Thyroid gland (tissue), 4 donors: ENCODE measurements around the gene SMLR1. TPM values are rescaled to one million over a fixed set of nuclear protein-coding genes. Genes with fewer than 3 reads are reported as not detected.

Experiments used
- DNase-seq, 2 donors: peaks; one replicate each; pipeline ENCODE4 v3.0.0-alpha.2; 2019
- H3K27ac ChIP-seq, 3 donors: fragments of 200-600 bp; sonication (generic); 1 replicate in 2 of 3; 2 replicates in 1 of 3; pipeline ENCODE4 v1.5.1; 2016 to 2019; ENCODE audit warnings: mild to moderate bottlenecking in 1 of 3, moderate library complexity in 1 of 3
- H3K27me3 ChIP-seq: fragments of 200-600 bp; sonication (generic); one replicate; pipeline ENCODE4 v1.5.1; 2019
- H3K36me3 ChIP-seq, 2 donors: fragments of 200-600 bp; sonication (generic); one replicate each; pipeline ENCODE4 v1.5.1; 2016 to 2019
- H3K4me1 ChIP-seq, 2 donors: fragments of 200-600 bp; sonication (generic); one replicate each; pipeline ENCODE4 v1.5.1; 2017 to 2019
- H3K4me3 ChIP-seq, 3 donors: fragments of 200-600 bp; sonication (generic); replicated peaks in 1 of 3; 1 replicate in 2 of 3; 2 replicates in 1 of 3; pipeline ENCODE4 v1.5.1; 2016; ENCODE audit warnings: mild to moderate bottlenecking in 1 of 3
- H3K9me3 ChIP-seq: fragments of 200-600 bp; sonication (generic); one replicate; pipeline ENCODE4 v1.5.1; 2017
- CTCF ChIP-seq, 6 experiments: fragments of 200-600 bp in 3 of 6; fragments of 450-650 bp in 3 of 6; sonication (generic) in 3 of 6; IDR thresholded peaks; one replicate each; pipeline ENCODE4 v1.5.1; 2016 to 2019; ENCODE audit warnings: antibody characterized with exemption in 6 of 6, mild to moderate bottlenecking in 2 of 6, inconsistent platforms in 1 of 6, moderate library complexity in 1 of 6
- POLR2A ChIP-seq, 2 donors: fragments of 450-650 bp; IDR thresholded peaks; one replicate each; pipeline ENCODE4 v1.6.1; 2017; ENCODE audit warnings: antibody characterized with exemption in 2 of 2, mild to moderate bottlenecking in 2 of 2, moderate library complexity in 1 of 2
- WGBS, 2 donors: methylation state at CpG; one replicate each; pipeline ENCODE4 v1.1.5; 2017; 5-methylcytosine and 5-hydroxymethylcytosine counted together
- intact Hi-C: fragments of 100-400 bp; cut with DNase I; formaldehyde crosslinking; loops from one replicate; pipeline ENCODE4 v1.15.1; 2023
- total RNA-seq, 4 donors: library from RNA; depleted of rRNA; stranded (reverse); fragments of >200 nt; gene quantifications; one replicate each; pipeline ENCODE4 v1.2.3, GENCODE V29; 2016

SMLR1 gene
- total RNA-seq, 4 donors from 2014 or later, result not detected

- H3K27me3 ChIP-seq, result no peaks in the 10 kb centered on the region
- intact Hi-C loops, result no loop called here
- H3K36me3 ChIP-seq, result no peaks in the 10 kb centered on the region
- H3K4me1 ChIP-seq, result peaks cover 0 to 7% of the 10 kb centered on the region in 2 donors
- H3K9me3 ChIP-seq, result no peaks in the 10 kb centered on the region
- WGBS, 2 donors, result 85 to 87% methylated on average over 4 of the region's 4 CpGs
- TF ChIP-seq POLR2A (IDR thresholded peaks at IDR 0.05), result no peak
- no peak for TF ChIP-seq CTCF (IDR thresholded peaks at IDR 0.05)
- no peak for DNase-seq
- H3K27ac ChIP-seq, result no peak overlapping the region
- no peak overlapping the region for H3K4me3 ChIP-seq
Measured at GRCh38 chr6:130882370-130882769, 55.2 kb downstream of the SMLR1 start.

GRCh38 chr6:130885392-130886192 lies 58.4 kb downstream of the SMLR1 start:
- Histone ChIP-seq H3K9me3 (no peaks in the 10 kb centered on the region), H3K4me1 (no peaks in the 10 kb centered on the region), H3K27ac (no peak overlapping the region), H3K36me3 (no peaks in the 10 kb centered on the region), H3K4me3 (no peak overlapping the region), H3K27me3 (no peaks in the 10 kb centered on the region)
- DNase-seq, result peak; percentile 65 to 67
- WGBS, 2 donors, result 26 to 27% methylated on average over 4 of the region's 4 CpGs
- TF ChIP-seq POLR2A (IDR thresholded peaks at IDR 0.05) (no peak), CTCF (IDR thresholded peaks at IDR 0.05) (peak; percentile 71 to 95 (median 84))
- intact Hi-C loops, result loop anchor here (2.0 kb wide), 1 partner anchor 231 kb away; no protein-coding TSS in a partner anchor

Other genes with a start within 250 kb of the SMLR1 start
- 100 to 1,000 TPM in 1 of 4 donors, 10 to 100 TPM in 3; 58.8 to 105 (median 81.3) TPM for gene EPB41L2, start 235.8 kb downstream of the SMLR1 start, total RNA-seq